ENCODE results near the gene GPR55. TPM values are rescaled to one million over a fixed set of nuclear protein-coding genes. Genes with fewer than 3 reads are reported as not detected.

GPR55 gene
- total RNA-seq, 1 experiment from 2014 or later = not detected

GRCh38 chr2:230925443-230925878 lies 419 bp upstream of the GPR55 start:
- H3K9ac ChIP-seq (ENCODE audit: low read length) = no peak overlapping the region
- no peaks in the 10 kb centered on the region for H3K9me2 ChIP-seq (ENCODE audit: insufficient read depth)
- H3K4me2 ChIP-seq (ENCODE audit: low read length) = no peak overlapping the region
- H3K36me3 ChIP-seq (ENCODE audit: control insufficient read depth in 1 of 2, insufficient read depth in 2 of 2, low read length in 2 of 2) = no peaks in the 10 kb centered on the region
- no peak overlapping the region for H2AFZ ChIP-seq (ENCODE audit: low read depth, low read length, poor library complexity, severe bottlenecking)
- DNase-seq (ENCODE audit: low read depth, low spot score) = no peak
- no peaks in the 10 kb centered on the region for H3K9me3 ChIP-seq (ENCODE audit: control insufficient read depth in 1 of 2, insufficient read depth in 1 of 2, low read depth in 1 of 2, low read length in 2 of 2)
- H3K79me2 ChIP-seq (ENCODE audit: insufficient read depth, low read length) = no peaks in the 10 kb centered on the region
- H3K4me3 ChIP-seq (replicated peaks in 1 of 2; ENCODE audit: low read depth in 1 of 2, low read length in 2 of 2) = no peak overlapping the region
- no peak for TF ChIP-seq CBX3 (IDR thresholded peaks at IDR 0.05; ENCODE audit: low read depth)
- H3K4me1 ChIP-seq (ENCODE audit: control insufficient read depth in 1 of 2, insufficient read depth in 2 of 2, low read length in 2 of 2) = no peaks in the 10 kb centered on the region; a peak in 1 of 4 replicates
- no peaks in the 10 kb centered on the region for H3K27me3 ChIP-seq (ENCODE audit: insufficient read depth, low read length)
- no TSS peak for BruUV-seq (replicated peaks)
- POLR2A ChIA-PET = no interaction called here
- RAD21 ChIA-PET (ENCODE audit: low non-redundant PET in 1 of 2, low total read pairs in 2 of 2, uncharacterized antibody in 2 of 2, unreplicated experiment in 2 of 2) = no interaction called here
- H3K27ac ChIP-seq (ENCODE audit: low read depth, low read length) = no peak overlapping the region
- no peak for ATAC-seq
- intact Hi-C loops (cut with micrococcal nuclease) = no loop called here
- H4K20me1 ChIP-seq (ENCODE audit: insufficient read depth) = no peaks in the 10 kb centered on the region
- CTCF ChIA-PET = interaction anchor here (1.1 kb wide), 1 partner anchor 77 kb away, joined by 3 read pairs; no protein-coding TSS in a partner anchor

DNA sequence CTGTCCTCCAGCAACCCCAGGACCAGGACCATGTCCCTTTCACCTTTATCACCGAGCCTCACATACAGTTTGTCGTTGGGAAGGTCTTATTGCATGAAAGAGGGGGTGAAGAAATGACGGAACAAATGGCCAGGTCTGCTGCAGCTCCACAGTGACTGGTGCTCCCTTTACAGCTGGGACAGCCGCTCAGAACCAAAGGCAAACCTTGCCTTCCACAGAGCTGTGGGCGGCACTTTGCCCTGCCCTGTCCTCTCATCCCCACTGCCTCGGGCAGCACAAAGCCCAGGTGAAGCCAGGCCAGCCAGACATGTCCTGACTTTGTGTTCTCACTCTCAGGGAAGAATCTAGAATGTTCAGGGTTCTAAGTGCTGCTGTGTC lies 961 bp downstream of the GPR55 start:
- no peak for DNase-seq (ENCODE audit: low read depth, low spot score)
- RAD21 ChIA-PET (ENCODE audit: low non-redundant PET in 1 of 2, low total read pairs in 2 of 2, uncharacterized antibody in 2 of 2, unreplicated experiment in 2 of 2) = no interaction called here
- ATAC-seq = peak; percentile 51
- intact Hi-C loops (cut with micrococcal nuclease) = no loop called here
- H3K79me2 ChIP-seq (ENCODE audit: insufficient read depth, low read length) = no peaks in the 10 kb centered on the region
- H3K9ac ChIP-seq (ENCODE audit: low read length) = no peak overlapping the region
- no peaks in the 10 kb centered on the region for H4K20me1 ChIP-seq (ENCODE audit: insufficient read depth)
- H3K27me3 ChIP-seq (ENCODE audit: insufficient read depth, low read length) = no peaks in the 10 kb centered on the region
- POLR2A ChIA-PET = interaction anchor here (0.8 kb wide), 1 partner anchor 18 kb away, joined by 3 read pairs; no protein-coding TSS in a partner anchor
- no peak overlapping the region for H2AFZ ChIP-seq (ENCODE audit: low read depth, low read length, poor library complexity, severe bottlenecking)
- CTCF ChIA-PET = interaction anchor here (1.0 to 1.5 kb wide), 9 partner anchors 11 to 528 kb away, joined by 3 to 7 read pairs (median 4); no protein-coding TSS in a partner anchor
- no peak overlapping the region for H3K27ac ChIP-seq (ENCODE audit: low read depth, low read length)
- no peaks in the 10 kb centered on the region; a peak in 1 of 4 replicates for H3K4me1 ChIP-seq (ENCODE audit: control insufficient read depth in 1 of 2, insufficient read depth in 2 of 2, low read length in 2 of 2)
- no peak overlapping the region for H3K4me2 ChIP-seq (ENCODE audit: low read length)
- H3K9me3 ChIP-seq (ENCODE audit: control insufficient read depth in 1 of 2, insufficient read depth in 1 of 2, low read depth in 1 of 2, low read length in 2 of 2) = no peaks in the 10 kb centered on the region
- H3K4me3 ChIP-seq (replicated peaks in 1 of 2; ENCODE audit: low read depth in 1 of 2, low read length in 2 of 2) = no peak overlapping the region
- BruUV-seq (replicated peaks) = no TSS peak
- no peaks in the 10 kb centered on the region for H3K9me2 ChIP-seq (ENCODE audit: insufficient read depth)
- H3K36me3 ChIP-seq (ENCODE audit: control insufficient read depth in 1 of 2, insufficient read depth in 2 of 2, low read length in 2 of 2) = no peaks in the 10 kb centered on the region
- no peak for TF ChIP-seq SIN3A (IDR thresholded peaks at IDR 0.05; ENCODE audit: low read depth)
- no peak for TF ChIP-seq YY1 (IDR thresholded peaks at IDR 0.05; ENCODE audit: extremely low read depth, insufficient replicate concordance, low read depth, low read length)
- TF ChIP-seq EGR1 (IDR thresholded peaks at IDR 0.05; ENCODE audit: low read depth) = no peak
- TF ChIP-seq RAD21 (IDR thresholded peaks at IDR 0.05; ENCODE audit: low read depth) = no peak
- TF ChIP-seq EZH2phosphoT487 (IDR thresholded peaks at IDR 0.05; ENCODE audit: borderline replicate concordance) = no peak
- TF ChIP-seq POLR2A (IDR thresholded peaks at IDR 0.05; ENCODE audit: borderline replicate concordance, extremely low read depth, insufficient read depth, insufficient read length) = no peak
- no peak for TF ChIP-seq CBX3 (IDR thresholded peaks at IDR 0.05; ENCODE audit: low read depth)
- no peak for TF ChIP-seq CEBPB (IDR thresholded peaks at IDR 0.05; ENCODE audit: low read depth)

Measured in HCT116 (cell line).